ENCODE data around the gene CBX6.

DNA sequence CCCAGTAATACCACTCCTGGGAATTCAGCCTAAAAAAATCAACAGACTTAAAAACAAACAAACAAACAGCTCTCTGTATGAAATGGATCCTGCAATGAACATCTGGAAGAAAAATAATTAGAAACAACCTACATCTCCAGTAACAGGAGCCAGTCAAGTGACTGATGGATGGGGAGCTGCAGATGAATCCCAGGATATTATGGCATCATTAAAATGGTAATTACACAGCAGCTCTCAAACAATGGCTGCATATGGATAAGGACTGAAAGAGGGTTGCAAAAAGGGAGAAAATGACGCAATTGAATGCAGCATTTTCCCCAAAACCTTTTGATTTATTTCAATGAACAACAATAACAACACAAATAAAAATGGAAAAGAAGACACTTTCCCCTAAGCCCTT, 32.3 kb downstream of the CBX6 start:
- TF ChIP-seq, protein P1, sequence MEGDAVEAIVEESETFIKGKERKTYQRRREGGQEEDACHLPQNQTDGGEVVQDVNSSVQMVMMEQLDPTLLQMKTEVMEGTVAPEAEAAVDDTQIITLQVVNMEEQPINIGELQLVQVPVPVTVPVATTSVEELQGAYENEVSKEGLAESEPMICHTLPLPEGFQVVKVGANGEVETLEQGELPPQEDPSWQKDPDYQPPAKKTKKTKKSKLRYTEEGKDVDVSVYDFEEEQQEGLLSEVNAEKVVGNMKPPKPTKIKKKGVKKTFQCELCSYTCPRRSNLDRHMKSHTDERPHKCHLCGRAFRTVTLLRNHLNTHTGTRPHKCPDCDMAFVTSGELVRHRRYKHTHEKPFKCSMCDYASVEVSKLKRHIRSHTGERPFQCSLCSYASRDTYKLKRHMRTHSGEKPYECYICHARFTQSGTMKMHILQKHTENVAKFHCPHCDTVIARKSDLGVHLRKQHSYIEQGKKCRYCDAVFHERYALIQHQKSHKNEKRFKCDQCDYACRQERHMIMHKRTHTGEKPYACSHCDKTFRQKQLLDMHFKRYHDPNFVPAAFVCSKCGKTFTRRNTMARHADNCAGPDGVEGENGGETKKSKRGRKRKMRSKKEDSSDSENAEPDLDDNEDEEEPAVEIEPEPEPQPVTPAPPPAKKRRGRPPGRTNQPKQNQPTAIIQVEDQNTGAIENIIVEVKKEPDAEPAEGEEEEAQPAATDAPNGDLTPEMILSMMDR (tag by site-specific recombination; IDR thresholded peaks at IDR 0.05): no peak
- TF ChIP-seq, protein P2, sequence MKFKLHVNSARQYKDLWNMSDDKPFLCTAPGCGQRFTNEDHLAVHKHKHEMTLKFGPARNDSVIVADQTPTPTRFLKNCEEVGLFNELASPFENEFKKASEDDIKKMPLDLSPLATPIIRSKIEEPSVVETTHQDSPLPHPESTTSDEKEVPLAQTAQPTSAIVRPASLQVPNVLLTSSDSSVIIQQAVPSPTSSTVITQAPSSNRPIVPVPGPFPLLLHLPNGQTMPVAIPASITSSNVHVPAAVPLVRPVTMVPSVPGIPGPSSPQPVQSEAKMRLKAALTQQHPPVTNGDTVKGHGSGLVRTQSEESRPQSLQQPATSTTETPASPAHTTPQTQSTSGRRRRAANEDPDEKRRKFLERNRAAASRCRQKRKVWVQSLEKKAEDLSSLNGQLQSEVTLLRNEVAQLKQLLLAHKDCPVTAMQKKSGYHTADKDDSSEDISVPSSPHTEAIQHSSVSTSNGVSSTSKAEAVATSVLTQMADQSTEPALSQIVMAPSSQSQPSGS (tag by site-specific recombination; IDR thresholded peaks at IDR 0.05; ENCODE audit: low read depth): no peak
- TF ChIP-seq ZBTB21 (tag by site-specific recombination; IDR thresholded peaks at IDR 0.05): no peak
- TF ChIP-seq, protein P3, sequence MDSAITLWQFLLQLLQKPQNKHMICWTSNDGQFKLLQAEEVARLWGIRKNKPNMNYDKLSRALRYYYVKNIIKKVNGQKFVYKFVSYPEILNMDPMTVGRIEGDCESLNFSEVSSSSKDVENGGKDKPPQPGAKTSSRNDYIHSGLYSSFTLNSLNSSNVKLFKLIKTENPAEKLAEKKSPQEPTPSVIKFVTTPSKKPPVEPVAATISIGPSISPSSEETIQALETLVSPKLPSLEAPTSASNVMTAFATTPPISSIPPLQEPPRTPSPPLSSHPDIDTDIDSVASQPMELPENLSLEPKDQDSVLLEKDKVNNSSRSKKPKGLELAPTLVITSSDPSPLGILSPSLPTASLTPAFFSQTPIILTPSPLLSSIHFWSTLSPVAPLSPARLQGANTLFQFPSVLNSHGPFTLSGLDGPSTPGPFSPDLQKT (IDR thresholded peaks at IDR 0.05; ENCODE audit: borderline replicate concordance, low read depth, low read length): no peak
- TF ChIP-seq SP2 (tag by site-specific recombination; IDR thresholded peaks at IDR 0.05): no peak
- no peak for TF ChIP-seq ZNF501 (tag by site-specific recombination; IDR thresholded peaks at IDR 0.05)
- no peak for TF ChIP-seq IKZF3 (tag by site-specific recombination; IDR thresholded peaks at IDR 0.05)
- TF ChIP-seq SCRT1 (tag by site-specific recombination; IDR thresholded peaks at IDR 0.05; ENCODE audit: borderline replicate concordance): no peak
- TF ChIP-seq, protein P4, sequence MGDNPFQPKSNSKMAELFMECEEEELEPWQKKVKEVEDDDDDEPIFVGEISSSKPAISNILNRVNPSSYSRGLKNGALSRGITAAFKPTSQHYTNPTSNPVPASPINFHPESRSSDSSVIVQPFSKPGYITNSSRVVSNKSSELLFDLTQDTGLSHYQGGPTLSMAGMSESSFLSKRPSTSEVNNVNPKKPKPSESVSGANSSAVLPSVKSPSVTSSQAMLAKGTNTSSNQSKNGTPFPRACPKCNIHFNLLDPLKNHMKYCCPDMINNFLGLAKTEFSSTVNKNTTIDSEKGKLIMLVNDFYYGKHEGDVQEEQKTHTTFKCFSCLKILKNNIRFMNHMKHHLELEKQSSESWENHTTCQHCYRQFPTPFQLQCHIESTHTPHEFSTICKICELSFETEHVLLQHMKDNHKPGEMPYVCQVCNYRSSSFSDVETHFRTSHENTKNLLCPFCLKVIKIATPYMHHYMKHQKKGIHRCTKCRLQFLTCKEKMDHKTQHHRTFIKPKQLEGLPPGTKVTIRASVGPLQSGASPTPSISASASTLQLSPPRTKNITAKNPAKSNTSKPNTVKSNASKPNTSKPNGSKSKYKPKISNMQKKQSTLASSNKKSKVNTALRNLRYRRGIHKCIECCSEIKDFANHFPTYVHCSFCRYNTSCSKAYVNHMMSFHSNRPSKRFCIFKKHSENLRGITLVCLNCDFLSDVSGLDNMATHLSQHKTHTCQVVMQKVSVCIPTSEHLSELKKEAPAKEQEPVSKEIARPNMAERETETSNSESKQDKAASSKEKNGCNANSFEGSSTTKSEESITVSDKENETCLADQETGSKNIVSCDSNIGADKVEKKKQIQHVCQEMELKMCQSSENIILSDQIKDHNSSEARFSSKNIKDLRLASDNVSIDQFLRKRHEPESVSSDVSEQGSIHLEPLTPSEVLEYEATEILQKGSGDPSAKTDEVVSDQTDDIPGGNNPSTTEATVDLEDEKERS (tag by site-specific recombination; IDR thresholded peaks at IDR 0.05): no peak
- TF ChIP-seq ZNF274 (IDR thresholded peaks at IDR 0.05; ENCODE audit: low read length): no peak
- no peak for TF ChIP-seq ZNF274 (tag by site-specific recombination; IDR thresholded peaks at IDR 0.05; ENCODE audit: borderline replicate concordance)
- TF ChIP-seq ZNF121 (tag by site-specific recombination; IDR thresholded peaks at IDR 0.05): no peak

Data from HEK293 (cell line).